A549 (cell line): ENCODE data around the gene NDUFB8.

Source experiments
- CBX8 ChIP-seq: fragments of 200-600 bp; sonication (generic); IDR thresholded peaks from 2 replicates; pipeline ENCODE4 v1.6.1; 2016
- TF ChIP-seq, protein P1 (sequence below): fragments of 150-350 bp; IDR thresholded peaks from 2 replicates; pipeline ENCODE4 v1.6.1; 2014; ENCODE audit warnings: low read depth, mild to moderate bottlenecking, low read length
- TF ChIP-seq, protein P2 (sequence below): fragments of >200 bp; sonication (Bioruptor Twin); formaldehyde crosslinking; IDR thresholded peaks from 3 replicates; pipeline ENCODE4 v1.5.1; 2016
- TF ChIP-seq, protein P3 (sequence below): fragments of 450-650 bp; IDR thresholded peaks from 2 replicates; pipeline ENCODE4 v1.6.1; 2014; ENCODE audit warnings: antibody characterized with exemption

DNA sequence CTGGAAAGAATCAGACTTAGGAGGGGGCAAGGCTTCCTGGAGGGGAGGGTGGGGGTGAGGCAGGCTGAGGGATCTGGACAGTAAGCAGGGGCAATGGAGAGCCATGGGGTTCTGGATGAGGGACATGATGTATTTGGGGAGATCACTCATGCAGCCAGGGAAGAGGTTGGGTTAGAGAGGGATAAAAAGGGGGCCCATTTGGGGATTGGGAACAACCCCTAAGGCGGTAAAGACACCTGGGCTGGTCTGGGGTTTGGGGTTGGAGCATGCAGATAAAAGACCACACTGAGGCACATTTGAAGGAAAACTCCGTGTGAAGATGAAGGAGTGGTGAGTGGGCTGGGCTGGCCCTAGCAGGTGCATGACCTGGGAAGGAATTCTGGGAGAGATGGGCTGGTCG lies 36.9 kb upstream of the NDUFB8 start:
- TF ChIP-seq CBX8: no peak
- TF ChIP-seq, protein P1, sequence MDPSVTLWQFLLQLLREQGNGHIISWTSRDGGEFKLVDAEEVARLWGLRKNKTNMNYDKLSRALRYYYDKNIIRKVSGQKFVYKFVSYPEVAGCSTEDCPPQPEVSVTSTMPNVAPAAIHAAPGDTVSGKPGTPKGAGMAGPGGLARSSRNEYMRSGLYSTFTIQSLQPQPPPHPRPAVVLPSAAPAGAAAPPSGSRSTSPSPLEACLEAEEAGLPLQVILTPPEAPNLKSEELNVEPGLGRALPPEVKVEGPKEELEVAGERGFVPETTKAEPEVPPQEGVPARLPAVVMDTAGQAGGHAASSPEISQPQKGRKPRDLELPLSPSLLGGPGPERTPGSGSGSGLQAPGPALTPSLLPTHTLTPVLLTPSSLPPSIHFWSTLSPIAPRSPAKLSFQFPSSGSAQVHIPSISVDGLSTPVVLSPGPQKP: no peak
- TF ChIP-seq, protein P2, sequence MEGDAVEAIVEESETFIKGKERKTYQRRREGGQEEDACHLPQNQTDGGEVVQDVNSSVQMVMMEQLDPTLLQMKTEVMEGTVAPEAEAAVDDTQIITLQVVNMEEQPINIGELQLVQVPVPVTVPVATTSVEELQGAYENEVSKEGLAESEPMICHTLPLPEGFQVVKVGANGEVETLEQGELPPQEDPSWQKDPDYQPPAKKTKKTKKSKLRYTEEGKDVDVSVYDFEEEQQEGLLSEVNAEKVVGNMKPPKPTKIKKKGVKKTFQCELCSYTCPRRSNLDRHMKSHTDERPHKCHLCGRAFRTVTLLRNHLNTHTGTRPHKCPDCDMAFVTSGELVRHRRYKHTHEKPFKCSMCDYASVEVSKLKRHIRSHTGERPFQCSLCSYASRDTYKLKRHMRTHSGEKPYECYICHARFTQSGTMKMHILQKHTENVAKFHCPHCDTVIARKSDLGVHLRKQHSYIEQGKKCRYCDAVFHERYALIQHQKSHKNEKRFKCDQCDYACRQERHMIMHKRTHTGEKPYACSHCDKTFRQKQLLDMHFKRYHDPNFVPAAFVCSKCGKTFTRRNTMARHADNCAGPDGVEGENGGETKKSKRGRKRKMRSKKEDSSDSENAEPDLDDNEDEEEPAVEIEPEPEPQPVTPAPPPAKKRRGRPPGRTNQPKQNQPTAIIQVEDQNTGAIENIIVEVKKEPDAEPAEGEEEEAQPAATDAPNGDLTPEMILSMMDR: no peak
- TF ChIP-seq, protein P3, sequence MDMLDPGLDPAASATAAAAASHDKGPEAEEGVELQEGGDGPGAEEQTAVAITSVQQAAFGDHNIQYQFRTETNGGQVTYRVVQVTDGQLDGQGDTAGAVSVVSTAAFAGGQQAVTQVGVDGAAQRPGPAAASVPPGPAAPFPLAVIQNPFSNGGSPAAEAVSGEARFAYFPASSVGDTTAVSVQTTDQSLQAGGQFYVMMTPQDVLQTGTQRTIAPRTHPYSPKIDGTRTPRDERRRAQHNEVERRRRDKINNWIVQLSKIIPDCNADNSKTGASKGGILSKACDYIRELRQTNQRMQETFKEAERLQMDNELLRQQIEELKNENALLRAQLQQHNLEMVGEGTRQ: no peak
